GM18511 (cell line): ENCODE measurements around the gene TPRA1.

ENCODE experiments used
- ATAC-seq: cut with Tn5 transposase; IDR thresholded peaks from one replicate; pipeline ENCODE4 v1.9.1; 2021; ENCODE audit warnings: mild to moderate bottlenecking, moderate library complexity; ENCODE audit not compliant: unreplicated experiment

The TPRA1 gene

DNA sequence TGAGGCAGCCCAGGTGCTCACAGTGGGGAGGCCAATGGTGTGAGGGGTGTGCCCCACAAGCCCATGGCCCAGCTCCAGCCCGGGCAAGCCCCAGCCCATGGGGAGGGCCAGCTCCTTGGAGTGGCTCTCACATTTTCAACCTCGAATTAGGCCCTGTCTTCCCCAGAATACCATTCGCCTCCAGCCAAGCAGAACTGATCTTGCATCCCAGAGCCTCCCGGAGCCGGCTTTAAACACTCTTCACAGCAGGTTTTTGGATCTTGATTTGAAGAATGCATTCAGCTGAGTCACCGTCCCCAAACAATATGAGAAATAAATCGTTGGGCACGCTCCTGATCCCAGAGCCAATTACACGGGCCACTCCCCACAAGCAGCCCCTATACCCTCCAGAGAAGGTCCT, 23.7 kb downstream of the TPRA1 start:
- ATAC-seq = no peak

DNA sequence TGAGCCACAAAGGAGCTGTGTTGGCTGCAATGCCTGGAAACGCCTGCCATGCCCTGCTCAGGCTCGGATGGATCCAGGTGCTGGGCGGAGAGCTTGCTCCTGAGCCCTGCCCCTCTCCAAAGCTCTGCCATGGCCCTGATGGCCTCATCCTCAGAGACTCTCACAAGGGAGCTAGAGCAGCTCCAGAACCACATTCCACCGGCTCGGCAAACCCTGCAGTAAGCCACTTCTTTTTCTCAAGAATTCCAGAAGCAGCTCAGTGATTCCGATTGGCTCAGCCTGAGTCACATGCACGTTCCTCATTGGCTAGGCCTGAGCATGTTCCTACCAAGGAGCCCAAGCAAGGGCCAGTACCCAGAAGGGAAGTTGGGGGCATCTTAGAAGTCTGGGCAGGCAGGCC, 24.8 kb downstream of the TPRA1 start:
- ATAC-seq = no peak

DNA sequence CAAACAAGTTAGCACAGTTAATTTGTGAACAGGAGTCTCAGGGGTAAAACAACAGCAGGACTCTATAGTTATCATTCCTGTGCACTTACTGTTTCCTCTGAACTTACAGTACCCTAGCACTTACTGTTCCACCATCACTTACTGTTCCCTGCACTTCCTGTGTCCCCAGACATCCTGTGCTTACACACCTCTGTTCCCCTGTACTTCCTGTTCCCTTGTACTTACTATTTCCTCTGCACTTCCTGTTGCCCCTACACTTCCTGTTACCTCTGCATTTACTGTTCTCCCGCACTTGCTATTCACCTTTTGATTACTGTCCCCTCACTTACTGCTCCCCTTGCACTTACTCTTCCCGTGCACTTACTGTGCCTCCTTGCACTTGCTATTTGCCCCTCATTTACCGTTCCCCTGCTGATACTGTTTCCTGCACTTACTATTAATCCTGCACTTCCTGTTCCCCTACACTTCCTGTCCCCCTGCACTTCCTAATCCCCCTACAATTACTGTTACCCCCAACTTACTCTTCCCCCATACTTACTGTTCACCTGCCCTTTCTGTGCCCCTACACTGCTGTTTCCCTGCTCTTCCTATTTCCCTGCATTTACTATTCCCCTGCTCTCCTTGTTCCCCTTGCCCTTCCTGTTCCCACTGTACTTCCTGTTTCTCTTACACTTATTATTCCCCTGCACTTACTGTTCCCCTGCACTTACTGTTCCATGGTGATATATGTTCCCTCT, 30.3 kb downstream of the TPRA1 start:
- no peak for ATAC-seq

DNA sequence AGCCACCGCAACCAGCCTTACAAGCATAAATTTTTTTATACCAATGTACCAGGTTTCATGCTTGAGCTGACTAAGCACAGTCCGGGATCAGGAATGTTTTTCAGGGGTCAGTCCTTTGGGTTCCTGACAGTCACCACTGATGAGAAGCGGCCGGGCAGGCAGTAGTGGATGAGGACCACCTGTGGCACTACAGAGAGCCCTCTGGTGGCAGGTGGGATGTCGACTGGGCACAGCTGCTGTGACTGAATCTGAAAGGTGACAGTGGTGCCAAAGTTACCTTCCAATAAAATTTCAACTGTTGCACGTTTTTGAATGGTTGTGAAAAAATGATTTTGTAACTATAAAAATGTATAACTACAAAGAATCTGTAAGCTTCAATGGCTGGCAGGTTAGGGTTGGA, 34.0 kb downstream of the TPRA1 start:
- no peak for ATAC-seq

DNA sequence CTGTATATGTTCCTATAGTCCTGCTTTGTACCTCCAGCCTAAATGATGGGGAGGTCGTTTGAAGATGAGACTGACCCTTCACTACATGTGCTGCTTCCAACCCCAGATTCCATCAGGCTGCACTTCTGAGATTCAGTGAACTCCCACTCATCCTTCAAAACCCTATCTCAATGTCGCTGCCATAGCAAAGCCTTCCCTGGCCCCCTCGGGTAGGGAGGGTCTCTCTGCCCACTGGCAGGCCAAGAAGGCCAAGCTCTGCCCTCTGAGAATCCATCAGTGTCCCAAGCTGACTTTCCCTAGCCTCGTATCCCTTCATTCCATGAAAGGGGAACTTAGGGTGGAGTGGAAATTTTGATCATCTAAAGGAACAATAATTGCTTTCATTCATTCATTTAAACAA, 35.4 kb downstream of the TPRA1 start:
- ATAC-seq = no peak

DNA sequence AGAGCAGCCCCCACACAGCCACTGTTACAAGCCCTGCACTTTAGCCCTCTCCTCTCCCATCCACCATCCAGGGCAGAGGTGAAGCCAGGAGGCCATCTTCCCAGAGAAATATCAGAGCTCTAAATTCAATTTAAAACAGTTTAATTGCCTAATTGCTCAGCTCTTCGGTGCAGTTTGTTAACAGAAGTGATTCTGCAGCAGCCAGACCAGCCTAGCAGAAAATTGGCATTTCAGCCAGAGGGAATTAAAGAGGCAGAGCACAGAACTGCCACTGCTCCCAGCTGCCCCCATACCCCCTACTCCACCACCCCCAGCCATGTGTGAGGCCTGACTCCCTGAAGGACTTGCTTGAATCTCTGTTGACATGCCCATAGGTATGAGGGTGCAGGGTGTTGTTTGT, 38.5 kb downstream of the TPRA1 start:
- ATAC-seq = no peak

DNA sequence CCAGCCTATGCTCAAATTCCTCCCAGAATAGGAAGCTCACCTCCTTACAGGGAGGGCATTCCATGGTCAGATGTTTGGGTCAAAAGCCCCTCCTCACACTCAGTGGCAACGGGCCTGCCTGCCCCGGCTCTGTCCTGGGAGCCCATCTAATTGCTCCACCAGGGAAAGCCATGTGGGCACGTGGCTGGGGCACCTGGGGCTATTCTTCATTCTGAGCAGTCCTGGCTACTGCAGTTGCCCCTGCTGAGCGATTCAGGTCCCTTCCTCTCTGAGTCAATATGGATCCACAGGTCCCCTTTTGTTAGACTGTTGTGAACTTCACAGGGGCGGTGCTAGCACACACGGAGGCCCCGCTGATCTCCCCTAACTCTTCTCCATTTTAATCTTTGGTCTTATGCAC, 39.4 kb downstream of the TPRA1 start:
- ATAC-seq = no peak

DNA sequence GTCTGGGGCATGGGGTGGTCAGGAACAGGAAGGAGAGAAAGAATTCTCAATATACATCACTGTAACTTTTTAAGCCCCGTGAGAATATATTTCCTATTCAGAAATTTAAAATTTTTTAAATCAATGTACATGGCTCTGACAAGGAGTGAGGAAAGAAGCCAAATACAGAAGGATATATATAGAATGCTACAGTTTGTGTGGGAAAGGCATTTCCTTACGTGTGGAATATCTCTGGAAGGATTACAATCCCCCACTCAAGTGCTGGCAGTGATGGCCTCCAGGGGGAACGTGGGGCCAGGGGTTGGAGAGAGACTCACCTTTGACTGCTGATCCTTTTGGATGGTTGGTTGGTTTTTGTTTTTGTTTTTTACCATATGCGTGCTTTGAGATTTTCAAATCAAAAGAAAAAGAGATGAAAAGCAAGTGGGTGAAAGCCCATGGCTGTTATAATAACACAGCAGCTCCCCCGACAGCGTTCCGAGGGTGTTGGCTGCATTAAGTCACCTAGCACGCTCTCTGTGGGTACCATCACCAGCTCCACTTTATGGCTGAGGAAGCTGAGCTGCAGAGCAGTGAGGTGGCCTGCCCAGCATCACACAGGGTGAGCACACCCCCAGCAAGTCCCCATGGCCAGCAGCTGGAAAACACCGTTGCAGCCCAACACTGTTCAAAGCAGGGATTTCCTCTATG, 39.9 kb downstream of the TPRA1 start:
- no peak for ATAC-seq

DNA sequence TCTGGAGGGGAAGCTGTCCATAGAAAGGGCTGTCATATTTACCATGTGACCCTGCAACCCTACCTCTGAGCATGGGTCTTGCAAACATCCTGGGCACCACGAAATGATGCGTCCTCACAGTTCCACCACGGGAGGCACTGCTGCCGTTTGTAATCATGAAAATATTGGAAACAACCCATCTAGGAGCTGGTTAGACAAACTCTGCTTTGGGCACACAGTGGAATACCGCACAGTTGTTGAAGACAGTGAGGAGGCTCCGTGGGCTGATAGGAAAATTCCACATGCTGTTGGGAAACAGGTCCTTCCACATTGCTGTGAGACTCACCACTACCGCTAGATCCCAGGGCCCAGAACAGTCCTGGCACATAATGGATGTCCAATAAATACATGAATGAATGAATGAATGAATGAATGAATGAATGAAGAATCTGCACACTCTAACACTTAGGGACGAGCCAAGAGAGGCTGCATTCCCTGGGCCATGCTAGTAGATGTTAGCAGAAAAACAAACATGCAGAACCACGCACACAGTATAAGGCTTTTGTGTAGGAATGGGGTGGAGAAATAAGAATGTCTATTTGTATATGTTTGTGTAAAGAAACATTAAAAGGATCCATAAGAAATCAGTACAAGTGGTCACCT, 40.6 kb downstream of the TPRA1 start:
- no peak for ATAC-seq

DNA sequence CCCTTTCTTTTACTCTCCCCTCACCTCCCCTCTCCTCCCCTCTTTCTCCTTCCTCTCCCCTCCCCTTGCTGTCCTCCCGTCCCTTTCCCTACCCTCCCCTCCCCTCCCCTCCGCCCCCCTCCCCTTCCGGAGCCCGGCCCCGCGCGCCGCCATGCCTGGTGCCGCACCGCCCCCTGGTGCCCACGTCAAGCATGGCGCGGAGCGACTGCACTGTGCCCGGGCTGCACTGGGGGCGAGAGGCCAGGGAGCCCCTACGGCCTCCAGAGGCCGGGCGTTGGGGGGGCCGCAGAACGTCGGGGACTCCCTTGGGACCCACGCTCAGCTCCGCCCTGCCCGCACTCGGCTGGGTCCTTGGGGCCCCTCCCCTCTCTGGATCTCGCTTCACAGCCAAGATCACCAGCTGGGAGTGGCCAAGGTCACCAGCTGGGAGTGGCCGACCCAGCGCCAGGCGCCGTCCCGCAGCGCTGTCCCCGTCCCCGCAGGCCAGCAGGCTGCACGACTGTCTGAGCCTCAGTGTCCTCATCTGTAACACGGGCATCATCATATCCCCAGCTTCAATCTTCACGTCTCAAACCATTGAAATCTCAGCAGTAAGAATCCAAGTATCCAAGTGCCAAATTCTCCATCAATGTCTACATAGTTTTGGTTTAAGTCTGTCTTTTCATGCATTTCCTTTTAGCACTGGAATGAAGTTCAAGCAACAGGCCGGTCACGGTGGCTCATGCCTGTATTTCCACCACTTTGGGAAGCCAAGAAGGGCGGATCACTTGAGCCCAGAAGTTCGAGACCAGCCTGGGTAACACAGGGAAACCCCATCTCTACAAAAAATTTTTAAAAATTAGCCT, 42.5 kb downstream of the TPRA1 start:
- peak; percentile 71 for ATAC-seq

DNA sequence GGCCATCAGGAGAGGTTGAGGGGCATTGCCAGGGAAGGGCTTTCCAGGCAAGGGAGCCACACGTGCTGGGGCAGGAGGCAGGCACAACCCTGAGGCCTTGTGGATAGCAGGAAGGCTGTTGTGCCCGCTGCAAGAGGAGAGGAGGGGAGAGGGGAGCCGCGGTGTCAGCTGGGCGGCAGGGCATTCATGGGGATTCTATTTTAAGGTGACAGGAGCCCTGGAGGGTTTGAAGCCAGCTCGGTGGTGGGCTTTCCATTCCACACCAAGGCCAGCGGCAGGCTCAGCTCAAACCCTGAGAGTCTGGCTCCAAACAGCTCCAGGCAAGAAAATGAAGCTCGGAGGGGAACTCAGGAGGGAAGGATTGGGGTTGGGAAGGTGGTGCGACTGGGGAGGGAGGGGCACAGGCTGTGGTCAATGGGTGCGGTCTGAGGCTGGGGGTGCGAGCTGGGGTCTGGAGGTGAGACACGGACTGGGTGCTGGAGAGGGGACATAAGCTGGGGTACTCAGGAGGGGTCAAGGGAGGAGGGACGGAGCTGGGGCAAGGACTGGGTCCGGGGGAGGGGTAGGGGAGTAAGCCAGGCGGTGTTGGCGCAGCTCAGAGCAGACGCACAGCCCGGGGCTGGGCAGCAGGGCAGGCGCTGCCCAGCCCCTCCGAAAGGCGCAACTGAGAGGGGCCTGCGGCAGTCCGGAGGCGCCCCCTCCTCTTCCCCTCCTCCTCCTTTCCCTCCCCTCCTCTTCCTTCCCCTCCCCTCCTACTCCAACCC, 43.4 kb downstream of the TPRA1 start:
- no peak for ATAC-seq

DNA sequence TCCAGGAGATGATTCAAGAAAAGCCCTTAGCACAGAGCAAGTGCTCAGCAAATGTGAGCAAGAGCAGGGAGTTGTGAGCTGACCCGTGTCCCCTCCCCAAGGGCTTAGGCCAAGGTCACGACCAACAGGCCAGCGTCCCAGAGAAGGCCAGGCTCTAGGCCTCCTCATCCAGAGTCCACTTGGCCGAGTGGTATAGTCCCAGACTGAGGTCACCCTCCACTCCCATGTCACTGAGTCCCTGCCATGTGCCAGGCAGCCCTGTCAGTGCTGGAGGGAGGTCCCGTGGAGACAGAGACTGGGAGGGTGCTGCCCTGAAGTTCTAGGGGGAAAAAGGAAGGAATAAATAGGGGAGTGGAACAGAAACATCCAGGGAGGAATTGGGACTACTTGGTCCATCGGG, 44.0 kb downstream of the TPRA1 start:
- no peak for ATAC-seq

DNA sequence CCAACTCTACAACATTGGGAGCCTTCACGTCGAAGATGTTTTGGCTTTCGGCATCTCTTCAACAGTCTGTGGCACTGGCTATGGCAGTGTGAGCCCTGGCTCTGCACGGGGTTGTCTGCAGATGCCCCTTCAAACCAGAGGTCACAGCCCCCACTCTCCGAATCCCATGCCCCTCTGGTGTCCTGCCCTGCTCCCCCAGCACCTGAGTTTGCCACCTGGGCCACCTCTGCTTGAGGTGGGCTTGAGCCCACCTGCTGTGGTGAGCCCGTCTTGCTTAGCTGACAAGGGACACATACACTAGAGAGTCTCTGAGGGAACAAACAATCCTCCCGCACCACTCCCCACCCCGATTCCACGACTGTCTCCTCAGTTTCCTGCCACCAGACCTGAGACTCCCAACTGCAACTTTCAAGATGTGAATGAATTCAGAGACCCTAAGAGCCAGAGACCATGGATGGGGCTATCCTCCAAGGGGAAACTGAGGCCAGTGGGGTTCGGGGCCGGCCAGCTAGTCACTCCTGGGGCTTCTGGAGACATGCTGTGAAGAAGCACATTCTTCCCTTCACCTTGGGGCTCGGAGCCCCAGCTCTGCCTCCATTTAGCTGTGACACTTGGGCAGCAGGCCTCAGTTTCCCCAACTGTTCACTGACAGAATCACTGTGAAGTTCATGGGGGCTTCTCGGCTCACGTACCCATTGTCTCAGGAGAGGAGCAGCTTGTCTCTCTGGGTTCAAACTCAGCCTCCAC, 44.6 kb downstream of the TPRA1 start:
- no peak for ATAC-seq

DNA sequence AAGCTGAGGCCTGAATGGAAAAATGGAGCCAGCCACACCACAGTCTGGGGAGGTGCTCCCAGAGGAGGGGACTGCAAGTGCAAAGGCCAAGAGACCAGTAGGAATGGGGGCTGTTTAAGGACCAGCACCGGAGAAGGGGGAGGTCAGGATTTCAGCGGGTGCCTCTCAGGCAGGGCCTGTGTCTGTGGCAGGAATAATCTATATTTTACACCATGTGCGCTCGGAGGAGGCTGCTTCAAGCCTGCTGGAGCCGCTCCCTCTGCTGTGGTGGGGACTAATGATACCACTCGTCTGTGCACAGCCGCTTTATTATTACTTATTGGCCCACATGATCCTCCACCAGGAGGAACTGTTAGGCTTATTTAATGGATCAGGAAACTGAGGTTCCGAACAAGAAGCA, 45.3 kb downstream of the TPRA1 start:
- no peak for ATAC-seq

DNA sequence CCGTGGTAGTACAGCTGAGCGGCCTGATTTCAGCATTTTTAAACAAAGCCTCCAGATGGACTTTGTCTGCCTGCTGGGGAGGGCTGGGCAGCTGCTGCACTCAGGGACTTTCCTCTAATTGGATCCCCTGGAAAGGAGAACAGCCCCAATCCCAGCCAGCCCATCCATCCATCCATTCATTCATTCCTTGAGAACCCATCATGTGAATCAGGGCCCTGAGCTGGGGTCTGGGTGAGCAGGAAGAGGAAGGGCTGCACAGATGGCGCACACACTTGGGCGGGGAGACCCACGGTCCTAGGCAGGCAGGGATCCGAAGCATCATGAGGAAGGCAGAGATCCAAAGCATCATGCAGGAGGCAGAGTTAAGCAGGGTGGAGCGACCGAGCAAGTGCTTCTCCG, 45.7 kb downstream of the TPRA1 start:
- no peak for ATAC-seq

DNA sequence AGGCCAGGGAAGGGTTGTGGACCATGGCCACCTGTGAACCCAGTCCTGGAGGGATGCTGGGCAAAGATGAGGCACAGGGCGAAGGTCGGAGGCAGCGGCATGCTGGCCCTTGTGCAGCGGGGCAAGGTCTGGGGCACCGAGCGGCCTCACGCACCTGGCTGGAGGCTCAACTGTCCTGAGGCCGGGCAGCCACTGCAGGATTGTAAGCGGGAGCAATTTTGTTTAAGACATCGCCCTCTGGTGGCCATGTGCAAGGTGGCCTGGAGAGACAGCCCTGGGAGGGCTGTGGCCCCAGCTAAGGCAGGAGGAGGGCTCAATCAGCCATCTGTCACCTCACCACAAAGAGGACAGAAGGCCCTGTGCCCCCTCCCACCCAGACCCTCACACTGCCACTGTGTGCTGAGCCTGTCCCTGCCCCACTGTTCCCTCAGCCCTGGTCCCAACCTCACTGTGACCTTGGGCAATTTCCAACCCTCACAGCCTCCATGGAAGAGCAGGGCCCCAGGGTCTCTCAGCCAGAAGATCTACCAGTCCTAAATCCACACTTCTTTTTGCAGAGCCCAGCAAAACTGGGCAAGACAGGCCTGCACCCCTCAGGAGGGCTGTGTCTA, 46.2 kb downstream of the TPRA1 start:
- peak; percentile 74 for ATAC-seq

DNA sequence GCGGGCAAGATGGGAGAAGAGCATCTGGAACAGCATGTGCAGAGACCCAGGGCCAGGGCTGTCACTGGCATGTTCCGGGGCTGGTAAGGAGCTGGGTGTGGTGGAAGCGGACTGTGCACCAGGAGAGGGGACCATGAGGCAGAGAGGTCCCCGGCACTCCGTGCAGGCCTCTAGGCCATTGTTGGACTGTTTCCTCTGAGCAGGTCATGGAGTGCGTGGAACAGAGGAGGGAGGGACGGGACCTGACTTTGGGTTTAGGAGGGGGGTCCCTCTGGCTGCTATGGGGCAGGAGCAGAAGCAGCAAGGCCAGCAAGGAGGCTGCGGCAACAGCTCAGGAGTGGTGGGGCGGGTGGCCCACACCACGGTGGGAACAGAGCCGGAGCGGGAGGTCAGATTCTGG, 47.1 kb downstream of the TPRA1 start:
- no peak for ATAC-seq

DNA sequence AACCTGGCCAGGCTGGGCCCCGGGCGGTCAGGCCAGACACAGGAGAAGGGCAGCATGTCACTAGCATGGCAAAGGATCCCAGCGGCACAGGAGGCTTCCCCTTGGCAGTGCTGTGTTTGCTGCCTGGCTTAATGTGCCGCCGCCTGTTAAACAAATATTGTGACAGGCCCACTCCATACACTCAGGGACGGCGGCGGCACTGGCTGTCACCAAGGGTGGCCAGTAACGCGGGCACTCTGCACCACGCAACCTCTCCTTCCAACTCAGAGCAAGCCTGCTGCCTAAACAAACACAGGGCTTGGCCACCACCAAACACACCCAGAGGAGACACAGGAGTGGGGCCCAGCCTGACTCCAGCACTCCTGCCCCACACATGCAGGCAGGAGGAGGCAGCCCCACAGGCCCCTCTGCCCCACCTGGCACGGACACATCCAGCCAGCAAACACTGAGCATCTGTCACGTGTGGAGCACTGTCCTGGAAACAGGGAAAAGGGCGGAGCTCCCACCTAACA, 48.0 kb downstream of the TPRA1 start:
- no peak for ATAC-seq

DNA sequence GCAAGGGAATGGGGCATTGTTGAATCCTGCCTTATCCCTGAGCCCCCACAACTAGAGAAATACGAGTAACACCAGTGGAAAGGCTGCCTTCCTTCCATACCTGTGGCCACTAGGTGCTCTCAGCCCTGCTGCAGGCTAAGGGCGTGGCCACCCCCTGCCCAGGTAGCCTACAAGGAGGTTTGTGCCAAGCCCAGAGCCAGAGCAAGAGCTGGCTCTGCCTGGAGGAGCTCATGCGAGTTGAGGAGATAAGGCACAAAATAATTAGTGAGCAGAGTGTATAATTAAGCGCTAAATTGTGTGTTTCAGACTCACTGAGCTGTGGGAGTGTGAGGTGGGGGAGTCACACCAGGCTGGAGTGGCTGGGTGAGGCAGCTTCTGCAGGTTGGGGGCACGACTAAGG, 49.2 kb downstream of the TPRA1 start:
- no peak for ATAC-seq
